Gastroesophageal sphincter (tissue), 3 donors: ENCODE data around the gene EPB41L4B.

Experiments
- EP300 ChIP-seq: sonication (generic); formaldehyde crosslinking; IDR thresholded peaks from one replicate; pipeline ENCODE4 v1.6.1; 2017; ENCODE audit warnings: antibody characterized with exemption, mild to moderate bottlenecking
- TF ChIP-seq, protein P1 (sequence below), 4 experiments: fragments of 200-600 bp in 2 of 4; fragments of 450-650 bp in 2 of 4; sonication (generic) in 1 of 4; IDR thresholded peaks; one replicate each; pipeline ENCODE4 v1.5.1; 2017 to 2019; ENCODE audit warnings: antibody characterized with exemption in 4 of 4, mild to moderate bottlenecking in 2 of 4, moderate library complexity in 2 of 4

DNA sequence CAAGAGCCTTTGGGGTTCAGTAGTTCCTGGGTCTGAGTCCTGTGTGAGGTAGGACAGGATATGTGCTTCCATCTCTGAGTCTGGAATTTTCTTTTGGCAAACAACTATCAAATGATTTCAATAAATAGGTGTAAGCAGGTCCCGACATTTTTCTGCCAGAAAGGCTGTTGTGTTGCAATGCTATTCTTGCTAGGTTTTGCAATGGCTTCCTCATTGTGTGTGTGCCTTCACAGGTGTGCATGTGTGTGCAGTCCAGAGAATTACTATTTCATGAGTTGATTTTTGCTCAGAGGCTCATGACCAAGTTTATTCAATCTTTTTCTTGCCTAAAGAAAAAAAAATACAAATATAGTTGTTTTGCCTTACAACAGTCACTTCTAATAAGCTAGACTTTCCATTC, 89.3 kb downstream of the EPB41L4B start:
- TF ChIP-seq, protein P1, sequence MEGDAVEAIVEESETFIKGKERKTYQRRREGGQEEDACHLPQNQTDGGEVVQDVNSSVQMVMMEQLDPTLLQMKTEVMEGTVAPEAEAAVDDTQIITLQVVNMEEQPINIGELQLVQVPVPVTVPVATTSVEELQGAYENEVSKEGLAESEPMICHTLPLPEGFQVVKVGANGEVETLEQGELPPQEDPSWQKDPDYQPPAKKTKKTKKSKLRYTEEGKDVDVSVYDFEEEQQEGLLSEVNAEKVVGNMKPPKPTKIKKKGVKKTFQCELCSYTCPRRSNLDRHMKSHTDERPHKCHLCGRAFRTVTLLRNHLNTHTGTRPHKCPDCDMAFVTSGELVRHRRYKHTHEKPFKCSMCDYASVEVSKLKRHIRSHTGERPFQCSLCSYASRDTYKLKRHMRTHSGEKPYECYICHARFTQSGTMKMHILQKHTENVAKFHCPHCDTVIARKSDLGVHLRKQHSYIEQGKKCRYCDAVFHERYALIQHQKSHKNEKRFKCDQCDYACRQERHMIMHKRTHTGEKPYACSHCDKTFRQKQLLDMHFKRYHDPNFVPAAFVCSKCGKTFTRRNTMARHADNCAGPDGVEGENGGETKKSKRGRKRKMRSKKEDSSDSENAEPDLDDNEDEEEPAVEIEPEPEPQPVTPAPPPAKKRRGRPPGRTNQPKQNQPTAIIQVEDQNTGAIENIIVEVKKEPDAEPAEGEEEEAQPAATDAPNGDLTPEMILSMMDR (IDR thresholded peaks at IDR 0.05): no peak
- no peak for TF ChIP-seq EP300
